Cardiac muscle cell (in vitro differentiated cells and primary cell): ENCODE data around the gene RTL5. TPM values are rescaled to one million over a fixed set of nuclear protein-coding genes. Genes with fewer than 3 reads are reported as not detected.

Experiments
- DNase-seq, 2 donors: peaks; one replicate each; pipeline versions ENCODE4 v3.0.0 to v3.0.0-alpha.2; 2010 to 2017; ENCODE audit warnings: low read depth in 1 of 2, low spot score in 1 of 2
- H3K27ac ChIP-seq: fragments of 200-600 bp; sonication (generic); 2 replicates; pipeline ENCODE4 v1.5.1; 2016
- H3K27me3 ChIP-seq: fragments of 200-600 bp; sonication (generic); 2 replicates; pipeline ENCODE4 v1.6.0; 2016; ENCODE audit warnings: control low read depth
- H3K36me3 ChIP-seq: fragments of 200-600 bp; sonication (generic); 2 replicates; pipeline ENCODE4 v1.5.1; 2016; ENCODE audit warnings: control low read depth
- H3K4me1 ChIP-seq: fragments of 200-600 bp; sonication (generic); 2 replicates; pipeline ENCODE4 v1.8.1; 2017; ENCODE audit warnings: low read depth, mild to moderate bottlenecking, mixed run types
- H3K4me3 ChIP-seq: fragments of 200-600 bp; sonication (generic); 2 replicates; pipeline ENCODE4 v1.5.1; 2016; ENCODE audit warnings: mild to moderate bottlenecking
- H3K9me3 ChIP-seq: fragments of 200-600 bp; sonication (generic); 2 replicates; pipeline ENCODE4 v1.5.1; 2017; ENCODE audit warnings: low read depth, mild to moderate bottlenecking, control low read depth
- polyA plus RNA-seq: library from polyadenylated mRNA; unstranded; fragments of >200 nt; fragmentation: Nextera tagmentation; extraction: Ambion mirVana; gene quantifications from 2 replicates; pipeline ENCODE4 v1.2.1, GENCODE V29; 2016
- total RNA-seq: library from RNA; depleted of rRNA; stranded (reverse); fragments of >200 nt; gene quantifications from 2 replicates; pipeline ENCODE4 v1.2.3, GENCODE V29; 2016
- TF ChIP-seq, protein P1 (sequence below): IDR thresholded peaks from 2 replicates; pipeline ENCODE4 v1.5.1; 2012; ENCODE audit warnings: low read depth, mild to moderate bottlenecking, low read length

The RTL5 gene
- total and polyA plus RNA-seq, 2 experiments from 2014 or later: 8.3 to 11.6 TPM

DNA sequence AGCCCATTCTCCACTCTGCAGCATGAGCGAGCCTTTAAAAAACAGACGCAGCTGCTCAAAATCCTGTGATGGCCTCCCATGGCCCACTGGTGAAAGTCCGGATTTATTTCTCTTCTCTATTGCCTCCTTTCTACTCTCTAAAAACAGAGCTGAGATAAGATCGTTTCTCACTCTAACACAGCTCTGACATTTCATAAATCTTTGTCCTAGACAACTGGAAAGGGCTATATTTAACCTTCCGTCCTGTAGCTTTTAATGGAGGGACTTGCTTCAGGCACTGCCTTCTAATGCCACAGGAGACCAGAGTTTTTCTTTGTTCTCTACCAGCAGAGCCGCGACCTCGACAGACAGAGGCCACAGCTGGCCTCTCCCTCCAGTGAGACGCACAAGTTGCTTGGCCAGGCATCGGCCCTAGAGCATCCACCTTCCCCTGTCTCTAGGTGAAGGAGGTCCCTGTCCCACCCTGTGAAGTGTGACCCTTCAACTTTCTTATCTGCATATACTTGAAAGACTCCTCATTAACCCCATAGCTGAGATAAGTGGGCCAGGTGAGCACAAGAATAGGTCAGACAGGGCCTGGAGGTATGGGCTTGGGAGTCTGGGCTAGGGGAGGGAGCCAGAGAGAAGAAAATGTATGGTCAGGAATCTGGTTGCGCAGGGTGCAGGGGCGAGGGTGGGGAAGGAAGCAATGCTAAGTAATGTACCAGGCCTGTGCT lies 50.0 kb downstream of the RTL5 start:
- Histone ChIP-seq H3K4me1 (peaks cover 31% of the 10 kb centered on the region), H3K27me3 (no peaks in the 10 kb centered on the region), H3K4me3 (no peak overlapping the region), H3K9me3 (no peaks in the 10 kb centered on the region), H3K27ac (peak overlapping the region; percentile 89), H3K36me3 (no peaks in the 10 kb centered on the region)
- TF ChIP-seq, protein P1, sequence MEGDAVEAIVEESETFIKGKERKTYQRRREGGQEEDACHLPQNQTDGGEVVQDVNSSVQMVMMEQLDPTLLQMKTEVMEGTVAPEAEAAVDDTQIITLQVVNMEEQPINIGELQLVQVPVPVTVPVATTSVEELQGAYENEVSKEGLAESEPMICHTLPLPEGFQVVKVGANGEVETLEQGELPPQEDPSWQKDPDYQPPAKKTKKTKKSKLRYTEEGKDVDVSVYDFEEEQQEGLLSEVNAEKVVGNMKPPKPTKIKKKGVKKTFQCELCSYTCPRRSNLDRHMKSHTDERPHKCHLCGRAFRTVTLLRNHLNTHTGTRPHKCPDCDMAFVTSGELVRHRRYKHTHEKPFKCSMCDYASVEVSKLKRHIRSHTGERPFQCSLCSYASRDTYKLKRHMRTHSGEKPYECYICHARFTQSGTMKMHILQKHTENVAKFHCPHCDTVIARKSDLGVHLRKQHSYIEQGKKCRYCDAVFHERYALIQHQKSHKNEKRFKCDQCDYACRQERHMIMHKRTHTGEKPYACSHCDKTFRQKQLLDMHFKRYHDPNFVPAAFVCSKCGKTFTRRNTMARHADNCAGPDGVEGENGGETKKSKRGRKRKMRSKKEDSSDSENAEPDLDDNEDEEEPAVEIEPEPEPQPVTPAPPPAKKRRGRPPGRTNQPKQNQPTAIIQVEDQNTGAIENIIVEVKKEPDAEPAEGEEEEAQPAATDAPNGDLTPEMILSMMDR: no peak
- DNase-seq: peak in 1 of 2 donors; percentile 45

DNA sequence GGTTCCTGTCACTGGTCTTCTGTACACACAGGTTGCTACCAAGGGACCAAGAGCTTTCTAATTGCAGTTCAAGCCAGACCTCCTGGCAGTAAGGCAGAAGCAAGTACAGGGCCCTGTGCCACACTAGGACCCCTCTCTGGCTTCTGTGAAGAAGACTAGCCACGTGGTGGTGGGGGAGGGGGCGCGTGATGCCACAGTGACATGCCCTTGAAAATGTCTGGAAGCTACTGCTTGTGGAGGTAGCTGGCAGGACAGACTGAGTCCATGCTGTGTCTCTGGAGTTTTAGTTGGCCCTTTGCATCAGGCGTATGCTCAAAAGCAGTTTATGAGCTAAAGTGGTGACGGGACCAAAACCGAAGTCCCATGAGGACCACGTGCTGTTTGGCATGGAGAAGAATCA lies 50.9 kb downstream of the RTL5 start:
- H3K27ac ChIP-seq: peak overlapping the region; percentile 89
- peaks cover 31% of the 10 kb centered on the region for H3K4me1 ChIP-seq
- no peak for DNase-seq
- TF ChIP-seq, protein P1: no peak
- no peak overlapping the region for H3K4me3 ChIP-seq
- H3K9me3 ChIP-seq: no peaks in the 10 kb centered on the region
- no peaks in the 10 kb centered on the region for H3K36me3 ChIP-seq
- H3K27me3 ChIP-seq: no peaks in the 10 kb centered on the region

DNA sequence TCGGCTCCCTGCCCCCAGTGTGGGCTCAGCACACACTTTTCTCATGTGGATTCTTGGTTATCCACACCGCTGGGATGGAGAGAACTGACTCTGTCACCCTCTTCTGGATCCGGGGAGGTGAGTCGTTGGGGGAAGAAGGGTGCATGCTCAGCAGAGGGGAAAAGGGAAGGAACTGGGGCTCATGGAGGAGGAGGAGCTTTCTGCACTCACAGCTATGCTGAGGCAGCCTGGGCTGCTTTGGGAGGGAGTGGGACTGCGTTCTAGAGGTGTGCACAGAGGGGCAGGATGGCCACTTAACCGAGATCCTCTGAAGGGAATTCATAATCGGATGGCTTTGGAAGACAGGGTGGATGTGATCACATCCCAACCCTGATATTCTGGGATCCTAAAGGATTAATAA lies 51.6 kb downstream of the RTL5 start:
- Histone ChIP-seq H3K27ac (peak overlapping the region; percentile 89), H3K36me3 (no peaks in the 10 kb centered on the region), H3K9me3 (no peaks in the 10 kb centered on the region), H3K27me3 (no peaks in the 10 kb centered on the region), H3K4me1 (peaks cover 31% of the 10 kb centered on the region), H3K4me3 (no peak overlapping the region)
- DNase-seq: no peak
- TF ChIP-seq, protein P1: no peak

DNA sequence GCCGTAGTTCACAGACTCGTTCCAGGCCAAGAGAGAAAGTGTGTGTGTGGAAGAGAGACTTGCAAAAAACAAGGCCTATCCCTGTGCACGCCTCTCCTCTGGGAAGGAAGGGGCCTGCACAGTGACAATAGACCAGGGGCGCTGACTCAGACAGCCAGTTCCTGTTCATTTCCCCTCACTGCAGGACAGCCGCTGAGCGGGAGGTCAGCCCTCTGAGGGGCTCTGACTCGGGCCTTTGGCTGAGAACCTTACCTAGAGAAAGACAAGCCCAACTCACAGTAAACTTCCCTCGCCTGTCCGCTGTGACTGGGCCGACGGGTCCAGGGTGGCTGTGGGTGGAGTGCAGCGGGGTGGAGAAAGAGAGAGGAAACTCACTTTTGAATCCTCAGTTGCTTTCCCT lies 52.1 kb downstream of the RTL5 start:
- Histone ChIP-seq H3K4me3 (no peak overlapping the region), H3K27ac (peak overlapping the region; percentile 89), H3K9me3 (no peaks in the 10 kb centered on the region), H3K4me1 (peaks cover 31% of the 10 kb centered on the region), H3K27me3 (no peaks in the 10 kb centered on the region), H3K36me3 (no peaks in the 10 kb centered on the region)
- DNase-seq: peak in 1 of 2 donors; percentile 23
- TF ChIP-seq, protein P1: no peak

DNA sequence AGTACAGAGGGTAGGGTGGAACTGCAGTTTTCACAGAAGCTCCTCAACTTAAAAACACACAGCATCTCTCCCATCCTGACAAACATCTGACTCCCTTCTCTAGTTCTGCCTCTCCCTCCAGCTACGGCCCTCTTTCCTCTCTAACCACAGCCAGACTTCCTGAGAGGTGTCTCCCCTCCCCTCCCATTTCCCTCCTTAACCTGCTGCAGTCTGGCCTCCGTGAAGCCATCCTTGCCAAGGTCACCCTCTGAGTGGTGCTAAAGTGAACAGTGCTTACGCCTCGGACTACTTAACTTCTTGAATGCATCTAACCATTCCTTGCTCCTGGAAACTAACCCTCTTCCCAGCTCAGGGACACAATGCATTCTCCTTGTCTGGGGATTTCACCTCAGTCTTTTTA lies 53.3 kb downstream of the RTL5 start:
- Histone ChIP-seq H3K4me1 (peaks cover 29% of the 10 kb centered on the region), H3K9me3 (no peaks in the 10 kb centered on the region), H3K27ac (no peak overlapping the region), H3K4me3 (no peak overlapping the region), H3K36me3 (no peaks in the 10 kb centered on the region), H3K27me3 (no peaks in the 10 kb centered on the region)
- no peak for DNase-seq
- TF ChIP-seq, protein P1: no peak

Other genes starting within 250 kb of the RTL5 start
- 5.9 and 6.6 TPM in 2 replicates for gene NHSL2, start 221.1 kb downstream of the RTL5 start, total RNA-seq
- gene NHSL2, start 221.1 kb downstream of the RTL5 start, polyA plus RNA-seq: 5.6 and 7.9 TPM in 2 replicates
- 21.1 and 21.6 TPM in 2 replicates for gene PIN4, start 49.8 kb upstream of the RTL5 start, total RNA-seq
- 44.8 and 63.7 TPM in 2 replicates for gene PIN4, start 49.8 kb upstream of the RTL5 start, polyA plus RNA-seq
- gene ERCC6L, start 107.1 kb upstream of the RTL5 start, total RNA-seq: 0.81 and 2.9 TPM in 2 replicates
- gene ERCC6L, start 107.1 kb upstream of the RTL5 start, polyA plus RNA-seq: 2.4 TPM in 2 replicates
- 664 and 726 TPM in 2 replicates for gene RPS4X, start 145.3 kb upstream of the RTL5 start, total RNA-seq
- gene RPS4X, start 145.3 kb upstream of the RTL5 start, polyA plus RNA-seq: 193 and 227 TPM in 2 replicates
- gene CITED1, start 174.0 kb upstream of the RTL5 start, total RNA-seq: 1.1 and 2.2 TPM in 2 replicates
- 1.0 TPM in 1 of 2 replicates, not detected in the other for gene CITED1, start 174.0 kb upstream of the RTL5 start, polyA plus RNA-seq